ENCODE results near the gene DGKI.

- TF ChIP-seq CEBPB (IDR thresholded peaks at IDR 0.05; ENCODE audit: low read depth, low read length) (no peak), POLR2A (IDR thresholded peaks at IDR 0.05; ENCODE audit: low read depth, low read length) (no peak), MXI1 (IDR thresholded peaks at IDR 0.05; ENCODE audit: borderline replicate concordance, low read depth, low read length) (no peak), MAZ (IDR thresholded peaks at IDR 0.05; ENCODE audit: borderline replicate concordance, low read depth, low read length) (no peak), RFX5 (IDR thresholded peaks at IDR 0.05; ENCODE audit: low read depth, low read length) (no peak), MAFK (IDR thresholded peaks at IDR 0.05; ENCODE audit: low read depth, low read length) (no peak), RAD21 (IDR thresholded peaks at IDR 0.05; ENCODE audit: low read length) (no peak; the same call in 1 of the 2 replicates), SMC3 (IDR thresholded peaks at IDR 0.05; ENCODE audit: low read depth, low read length) (no peak), BHLHE40 (IDR thresholded peaks at IDR 0.05; ENCODE audit: low read depth, low read length) (no peak), CHD1 (IDR thresholded peaks at IDR 0.05; ENCODE audit: low read depth, low read length) (no peak), USF2 (IDR thresholded peaks at IDR 0.05; ENCODE audit: low read depth, low read length) (no peak), FOS (IDR thresholded peaks at IDR 0.05; ENCODE audit: low read depth, low read length) (no peak)
- TF ChIP-seq, protein P1, sequence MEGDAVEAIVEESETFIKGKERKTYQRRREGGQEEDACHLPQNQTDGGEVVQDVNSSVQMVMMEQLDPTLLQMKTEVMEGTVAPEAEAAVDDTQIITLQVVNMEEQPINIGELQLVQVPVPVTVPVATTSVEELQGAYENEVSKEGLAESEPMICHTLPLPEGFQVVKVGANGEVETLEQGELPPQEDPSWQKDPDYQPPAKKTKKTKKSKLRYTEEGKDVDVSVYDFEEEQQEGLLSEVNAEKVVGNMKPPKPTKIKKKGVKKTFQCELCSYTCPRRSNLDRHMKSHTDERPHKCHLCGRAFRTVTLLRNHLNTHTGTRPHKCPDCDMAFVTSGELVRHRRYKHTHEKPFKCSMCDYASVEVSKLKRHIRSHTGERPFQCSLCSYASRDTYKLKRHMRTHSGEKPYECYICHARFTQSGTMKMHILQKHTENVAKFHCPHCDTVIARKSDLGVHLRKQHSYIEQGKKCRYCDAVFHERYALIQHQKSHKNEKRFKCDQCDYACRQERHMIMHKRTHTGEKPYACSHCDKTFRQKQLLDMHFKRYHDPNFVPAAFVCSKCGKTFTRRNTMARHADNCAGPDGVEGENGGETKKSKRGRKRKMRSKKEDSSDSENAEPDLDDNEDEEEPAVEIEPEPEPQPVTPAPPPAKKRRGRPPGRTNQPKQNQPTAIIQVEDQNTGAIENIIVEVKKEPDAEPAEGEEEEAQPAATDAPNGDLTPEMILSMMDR (conservative IDR thresholded peaks at IDR 0.05; ENCODE audit: low read depth, low read length) = no peak
- TF ChIP-seq, protein P2, sequence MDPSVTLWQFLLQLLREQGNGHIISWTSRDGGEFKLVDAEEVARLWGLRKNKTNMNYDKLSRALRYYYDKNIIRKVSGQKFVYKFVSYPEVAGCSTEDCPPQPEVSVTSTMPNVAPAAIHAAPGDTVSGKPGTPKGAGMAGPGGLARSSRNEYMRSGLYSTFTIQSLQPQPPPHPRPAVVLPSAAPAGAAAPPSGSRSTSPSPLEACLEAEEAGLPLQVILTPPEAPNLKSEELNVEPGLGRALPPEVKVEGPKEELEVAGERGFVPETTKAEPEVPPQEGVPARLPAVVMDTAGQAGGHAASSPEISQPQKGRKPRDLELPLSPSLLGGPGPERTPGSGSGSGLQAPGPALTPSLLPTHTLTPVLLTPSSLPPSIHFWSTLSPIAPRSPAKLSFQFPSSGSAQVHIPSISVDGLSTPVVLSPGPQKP (IDR thresholded peaks at IDR 0.05; ENCODE audit: borderline replicate concordance, low read depth, low read length) = no peak
Observed at GRCh38 chr7:137846549-137846826, 286 bp downstream of the DGKI start.
